AG08395 (cell line): ENCODE data around the gene TULP1.

Source experiments
- DNase-seq: peaks from one replicate; pipeline ENCODE4 v3.0.0; 2012; ENCODE audit warnings: mixed read lengths, low spot score

The TULP1 gene

DNA sequence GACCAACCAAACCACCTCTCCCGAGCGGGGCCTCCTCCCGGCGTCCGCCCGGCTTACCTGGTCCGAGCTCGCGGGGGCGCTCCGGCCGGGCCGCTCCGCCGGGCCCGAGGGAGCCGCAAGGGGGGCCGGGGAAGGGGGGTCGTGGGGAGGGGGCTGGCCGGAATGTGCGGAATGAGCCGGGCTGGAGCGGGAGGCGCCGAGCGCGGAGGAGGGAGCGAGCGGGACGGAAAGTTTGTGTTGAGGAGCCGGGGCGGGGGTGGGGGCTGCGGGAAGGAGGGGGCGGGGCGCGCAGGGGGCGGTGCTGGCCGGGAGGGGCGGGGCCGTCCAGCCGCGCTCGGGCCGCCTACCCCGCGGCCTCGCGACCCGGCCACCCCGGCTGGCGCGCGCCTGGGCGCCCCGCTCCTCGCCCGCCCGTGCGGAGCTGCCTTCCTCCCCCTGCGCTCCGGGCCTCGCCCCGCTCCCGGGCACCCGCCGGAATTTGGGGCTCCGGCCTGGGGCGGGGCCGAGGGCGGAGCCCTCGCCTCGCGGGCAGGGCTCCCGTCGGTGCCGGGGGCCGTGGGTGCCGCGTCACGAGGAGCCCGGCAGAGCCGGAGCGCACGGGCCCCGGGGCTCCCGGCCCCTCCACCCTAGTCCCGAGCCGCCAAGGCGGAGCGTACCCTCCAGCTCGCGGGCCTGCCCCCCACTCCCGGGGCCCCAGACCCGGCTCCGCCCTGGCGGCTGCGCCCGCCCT lies 15.7 kb downstream of the TULP1 start, which contains the start of gene TEAD3:
Gene TEAD3 (minus strand): TSS at position 239 of the 730 bp plus-strand sequence.
- peak; percentile 92 for DNase-seq

DNA sequence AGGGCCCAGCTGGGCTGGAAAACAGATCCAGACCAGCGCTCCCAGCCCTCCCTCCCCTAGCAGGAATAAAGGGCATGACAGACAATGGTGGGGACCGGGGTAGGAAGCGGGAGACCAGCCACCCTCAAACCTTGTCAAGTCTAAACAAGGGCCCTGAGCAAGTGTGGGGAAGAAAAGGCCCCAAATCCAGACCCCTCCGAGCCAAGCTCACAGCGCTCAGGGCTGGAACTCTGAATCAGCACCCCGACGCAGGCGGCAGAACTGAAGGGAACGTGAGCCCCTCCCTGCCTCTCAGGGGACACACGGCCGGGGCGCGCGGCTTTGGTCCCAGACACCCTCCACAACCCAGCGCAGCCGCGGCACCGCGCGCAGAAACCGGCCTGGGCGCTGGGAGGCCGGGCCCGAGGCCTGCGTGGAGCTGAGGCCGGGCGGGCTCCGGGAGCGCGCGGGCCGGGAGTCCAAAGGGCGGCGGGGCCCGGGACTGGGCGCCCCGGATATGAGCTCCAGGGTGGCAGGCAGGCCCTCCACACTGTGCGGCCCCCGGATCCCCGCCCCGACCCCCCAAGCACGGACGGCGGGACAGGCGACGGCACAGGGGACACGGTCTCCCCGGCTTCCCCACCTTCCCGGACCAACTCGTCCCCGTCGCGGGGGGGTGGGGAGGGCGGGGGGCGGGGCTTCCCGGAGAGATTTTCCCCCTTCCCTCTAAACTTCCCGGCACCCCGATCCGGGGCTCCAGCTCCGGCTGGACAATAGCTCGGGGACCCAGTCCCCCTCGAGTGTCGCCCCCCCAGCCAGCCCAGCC lies 16.5 kb downstream of the TULP1 start:
- peak; percentile 67 for DNase-seq

DNA sequence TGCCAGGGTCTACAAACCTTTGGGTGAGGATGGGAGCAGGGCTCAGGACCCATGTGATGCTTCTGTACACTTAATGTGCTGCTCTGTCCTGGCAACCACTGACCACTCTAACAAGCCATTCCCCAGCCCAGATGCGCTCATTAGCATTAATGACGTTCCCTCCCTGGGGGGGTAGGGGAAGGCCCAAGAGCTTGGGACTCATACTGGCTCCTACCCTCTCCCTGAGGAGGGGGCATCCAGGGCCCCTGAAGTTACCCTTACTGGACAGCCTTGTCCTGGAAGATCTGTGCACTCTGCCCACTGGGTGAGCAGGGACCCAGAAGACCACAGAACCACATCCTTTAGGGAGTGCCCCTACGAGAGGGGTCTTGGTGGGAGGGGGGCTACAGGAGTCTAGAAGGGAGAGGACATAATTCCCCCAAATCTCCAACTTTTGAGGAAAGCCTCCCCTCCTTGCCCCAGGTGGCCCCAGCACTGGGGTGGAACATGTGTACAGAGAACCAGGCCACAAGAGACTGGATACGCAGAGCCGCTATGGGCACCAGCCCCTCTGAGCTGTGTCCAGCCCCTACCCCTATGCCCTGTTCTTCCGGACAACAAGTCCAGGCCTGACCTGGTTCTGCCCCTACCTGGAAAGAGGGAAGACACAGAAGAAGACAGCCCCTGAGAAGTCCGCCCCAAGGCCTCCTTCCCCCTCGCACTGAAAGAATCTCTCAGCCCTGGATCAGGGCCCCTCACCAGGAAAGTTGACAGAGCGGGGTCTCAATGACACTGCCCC lies 17.2 kb downstream of the TULP1 start:
- no peak for DNase-seq

DNA sequence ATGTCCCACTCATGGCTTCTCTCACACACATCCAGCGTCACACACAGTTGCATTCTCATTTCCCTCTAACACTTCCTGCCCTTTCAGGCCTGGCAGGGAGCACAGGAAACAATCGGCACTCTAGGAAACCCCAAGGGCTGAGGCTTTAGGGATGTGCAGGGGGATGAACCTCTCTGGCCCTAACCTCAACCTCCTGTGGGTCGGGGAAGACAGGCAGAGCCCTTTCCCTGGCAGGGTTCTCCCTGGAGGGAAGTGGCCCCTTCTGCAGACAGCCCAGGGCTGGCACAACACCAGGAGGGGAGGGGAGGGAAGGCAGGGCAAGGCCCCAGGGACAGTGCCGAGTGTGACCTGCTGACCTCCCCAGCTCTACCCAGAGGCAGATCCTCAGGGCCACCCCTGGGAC lies 18.5 kb downstream of the TULP1 start:
- peak; percentile 48 for DNase-seq

DNA sequence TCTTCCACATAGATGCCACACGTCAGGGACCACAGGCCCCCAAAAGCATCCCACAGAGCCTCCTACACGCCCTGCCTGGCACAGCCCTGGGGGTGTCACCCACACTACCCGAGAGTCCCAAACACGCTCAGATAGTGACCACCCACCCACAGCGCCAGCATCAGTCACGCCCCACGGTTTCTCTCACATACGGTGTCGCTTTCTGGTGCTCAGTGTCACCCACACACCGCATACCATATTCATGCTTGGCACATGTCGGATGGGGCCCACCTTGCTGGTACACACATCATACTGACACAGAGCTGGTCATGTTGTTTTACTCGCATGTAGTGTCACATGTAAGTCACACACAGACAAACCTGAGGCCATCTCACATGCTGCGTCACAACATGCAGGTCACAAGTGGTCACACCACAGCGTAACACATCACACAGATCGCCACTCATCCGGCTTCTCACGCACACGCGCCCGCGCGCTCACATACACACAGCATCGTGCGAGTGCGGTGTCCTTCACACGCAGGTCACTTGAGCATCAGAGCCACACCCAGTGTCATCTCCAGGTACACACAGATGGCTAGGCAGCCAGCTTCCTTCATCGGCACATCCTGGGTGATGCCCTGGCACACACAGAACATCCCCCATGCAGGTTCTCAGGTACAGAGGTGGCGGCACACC lies 19.3 kb downstream of the TULP1 start:
- no peak for DNase-seq

DNA sequence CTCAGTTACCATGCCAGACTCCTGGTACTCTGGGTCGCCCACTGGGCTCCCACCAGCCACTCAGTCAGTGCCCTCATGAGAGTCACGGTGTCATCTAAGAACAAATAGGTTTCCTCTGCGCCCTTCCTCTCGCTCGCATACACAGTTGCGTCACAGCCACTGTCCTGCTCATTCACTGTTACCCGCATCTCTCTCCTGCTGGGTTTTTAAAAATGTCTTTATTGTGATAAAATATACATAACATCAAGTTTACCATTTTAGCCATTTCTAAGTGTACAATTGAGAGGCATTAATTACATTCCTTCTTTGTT lies 19.8 kb downstream of the TULP1 start:
- DNase-seq: no peak

DNA sequence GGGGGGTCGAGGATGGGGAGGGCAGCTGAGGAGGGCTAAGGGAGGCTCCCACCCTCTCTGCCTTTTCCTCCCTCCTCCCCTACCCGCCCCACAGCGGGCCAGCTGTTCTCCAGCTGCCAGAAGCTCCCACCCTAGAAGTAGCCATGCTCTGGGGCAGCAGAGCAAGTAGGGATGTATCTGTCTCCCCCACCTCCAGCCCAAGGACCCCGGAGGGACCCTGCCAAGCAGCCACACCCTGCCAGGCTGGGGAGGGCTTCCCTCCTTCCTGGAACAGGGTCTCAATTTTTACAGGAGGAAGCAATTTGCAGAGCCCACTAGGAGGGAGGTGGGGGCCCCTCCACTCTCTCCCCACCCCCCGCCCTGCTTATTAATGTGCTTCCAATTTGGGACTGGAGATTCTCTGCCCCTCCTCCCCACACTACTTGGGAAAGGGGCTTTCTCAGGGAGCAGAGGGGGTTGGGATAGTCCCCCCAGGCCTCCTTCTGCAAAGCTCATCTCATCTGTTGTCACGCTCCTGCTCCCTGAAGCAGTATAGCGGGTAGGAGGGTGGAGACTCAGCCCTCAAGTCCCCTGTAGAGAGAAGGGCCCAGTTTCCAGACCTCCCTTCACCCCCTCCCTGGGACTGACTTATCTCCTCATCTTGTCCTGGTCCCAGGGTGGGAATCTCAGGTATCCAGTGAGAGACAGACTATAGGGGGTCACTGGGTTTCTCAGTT lies 20.3 kb downstream of the TULP1 start:
- no peak for DNase-seq

DNA sequence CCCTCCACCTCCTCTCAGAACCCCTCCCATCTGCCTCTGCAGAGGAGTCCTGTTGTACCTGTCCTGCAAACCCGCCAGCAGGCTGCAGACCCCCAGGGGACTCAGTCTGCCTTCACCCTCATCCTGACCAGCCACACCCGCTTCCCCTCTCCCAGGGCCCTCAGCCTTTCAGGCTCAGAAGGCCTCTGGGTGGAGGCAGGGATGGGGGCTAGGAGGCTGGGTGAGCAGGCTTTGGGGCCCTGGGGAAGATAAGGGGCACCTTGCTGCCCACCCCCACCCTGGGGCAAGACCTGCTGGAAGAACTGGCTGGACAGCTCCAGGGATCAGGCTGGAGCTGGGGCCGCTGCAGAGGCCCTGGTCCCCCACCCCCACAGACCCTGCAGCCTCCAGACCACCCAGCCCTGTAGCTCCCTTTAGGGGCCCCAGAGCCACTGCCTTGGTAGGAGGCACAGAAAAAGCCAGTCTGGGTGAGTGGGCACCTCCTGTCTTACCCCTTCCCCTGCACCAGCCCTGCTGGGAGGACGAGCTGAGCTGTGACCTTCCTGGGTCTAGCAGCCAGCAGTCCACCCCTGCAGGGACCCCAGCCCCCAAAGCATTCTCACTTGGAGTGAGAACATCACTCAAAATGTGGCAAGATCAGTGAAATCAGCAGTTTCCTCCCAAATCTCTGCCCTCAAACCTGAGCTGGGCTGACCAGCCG lies 21.0 kb downstream of the TULP1 start:
- DNase-seq: no peak

DNA sequence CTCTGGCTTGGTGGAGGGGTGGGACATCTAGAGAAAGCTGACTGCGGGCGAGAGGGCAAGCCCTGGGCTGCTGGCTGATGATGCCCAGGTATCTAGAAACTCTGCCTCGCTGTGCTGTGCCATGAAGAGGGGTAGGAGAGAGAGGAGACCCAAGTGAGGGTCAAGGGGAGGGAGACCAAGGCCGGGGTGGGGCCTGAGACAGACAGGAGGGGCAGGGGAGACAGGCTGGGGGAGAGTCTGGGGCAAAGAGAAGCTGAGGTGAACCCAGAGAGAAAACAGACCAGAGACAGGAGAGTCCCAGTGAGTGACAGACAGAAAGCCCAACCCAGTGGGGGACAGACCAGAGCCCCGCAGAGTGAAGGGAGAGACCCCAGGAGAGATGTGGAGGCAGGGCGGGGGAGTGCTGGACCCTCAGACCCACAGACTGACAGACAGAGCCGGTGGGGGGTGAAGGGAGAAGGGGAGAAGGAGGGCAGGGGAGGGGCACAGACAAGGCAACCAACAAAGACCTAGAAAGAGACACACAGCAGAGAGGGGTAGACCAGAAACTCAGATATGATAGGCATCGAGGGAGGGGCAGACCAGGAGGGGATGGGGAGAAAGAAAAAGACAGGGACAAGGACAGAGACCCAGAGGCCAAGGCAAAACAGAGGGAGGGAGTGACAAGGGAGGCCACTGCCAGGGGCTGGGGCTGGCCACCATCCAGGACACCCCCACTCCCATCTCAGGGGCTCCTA lies 21.7 kb downstream of the TULP1 start:
- no peak for DNase-seq

DNA sequence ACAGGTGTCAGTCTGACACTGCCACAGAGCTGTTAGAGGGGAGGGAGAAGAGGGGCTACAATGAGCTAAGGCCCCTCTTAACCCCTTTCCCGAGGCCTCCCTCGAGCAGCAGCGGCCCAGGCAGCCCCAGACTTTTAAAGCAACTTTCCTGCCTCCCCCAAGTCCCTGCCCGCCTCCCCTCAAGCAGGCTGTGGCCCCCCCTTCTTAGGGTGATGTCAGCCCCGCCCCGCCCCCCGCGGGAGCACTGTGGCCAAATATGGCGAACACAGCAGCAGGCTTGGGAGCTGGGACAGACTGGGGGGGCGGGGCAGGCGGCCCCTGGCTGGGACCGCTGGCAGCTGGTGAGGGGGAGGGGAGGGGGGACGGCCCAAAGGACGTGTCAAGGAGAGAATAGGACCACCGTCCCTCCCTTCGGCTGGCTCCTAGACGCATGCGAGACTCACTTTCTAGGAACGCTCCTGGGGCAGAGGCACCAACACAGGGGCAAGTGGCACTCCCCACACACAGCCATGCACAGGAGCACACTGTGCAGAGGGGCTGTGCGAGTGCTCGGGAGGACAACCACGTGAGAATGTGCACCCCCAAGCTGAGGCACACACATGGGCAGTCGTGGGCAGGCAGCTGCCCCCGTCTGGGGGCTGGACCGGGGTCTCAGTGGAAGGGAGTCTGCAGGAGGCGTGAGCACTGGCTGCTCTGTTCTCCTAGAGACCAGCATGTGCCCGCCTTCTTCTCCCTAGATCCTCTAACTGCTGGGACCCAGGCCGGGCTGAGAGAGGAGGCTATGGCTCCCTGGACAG lies 22.5 kb downstream of the TULP1 start:
- DNase-seq: peak; percentile 85

DNA sequence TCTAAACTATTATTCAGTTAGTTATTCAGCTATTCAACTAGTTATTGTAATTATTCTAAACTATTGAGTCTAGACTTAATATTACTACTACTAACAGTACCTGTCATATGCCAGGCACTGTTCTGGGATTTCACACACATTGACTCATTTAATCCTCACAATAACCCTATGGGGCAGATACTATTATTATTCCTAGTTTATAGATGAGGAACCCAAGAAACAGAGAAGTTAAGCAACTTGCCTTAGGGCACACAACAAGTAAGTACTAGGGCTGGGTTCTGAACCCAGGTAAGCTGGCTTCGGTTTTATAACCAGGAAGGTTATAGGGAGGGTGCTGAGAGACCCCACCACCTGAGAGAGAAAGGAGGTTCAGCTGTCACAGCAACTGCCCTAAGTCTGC lies 23.6 kb downstream of the TULP1 start:
- no peak for DNase-seq

DNA sequence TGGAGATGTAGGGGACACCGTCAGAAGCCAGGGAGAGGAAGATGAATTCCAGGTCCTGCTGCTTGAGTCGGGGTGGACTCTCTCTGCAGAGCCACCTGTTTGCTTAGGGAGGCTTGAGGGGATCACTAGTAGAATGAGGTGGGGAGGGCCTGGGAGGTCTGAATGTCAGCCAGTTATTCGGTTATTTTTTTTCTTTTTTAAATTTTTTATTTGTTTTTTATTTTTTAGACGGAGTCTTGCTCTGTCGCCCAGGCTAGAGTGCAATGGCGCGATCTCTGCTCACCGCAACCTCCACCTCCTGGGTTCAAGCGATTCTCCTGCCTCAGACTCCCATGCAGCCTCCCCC lies 24.2 kb downstream of the TULP1 start:
- DNase-seq: no peak

DNA sequence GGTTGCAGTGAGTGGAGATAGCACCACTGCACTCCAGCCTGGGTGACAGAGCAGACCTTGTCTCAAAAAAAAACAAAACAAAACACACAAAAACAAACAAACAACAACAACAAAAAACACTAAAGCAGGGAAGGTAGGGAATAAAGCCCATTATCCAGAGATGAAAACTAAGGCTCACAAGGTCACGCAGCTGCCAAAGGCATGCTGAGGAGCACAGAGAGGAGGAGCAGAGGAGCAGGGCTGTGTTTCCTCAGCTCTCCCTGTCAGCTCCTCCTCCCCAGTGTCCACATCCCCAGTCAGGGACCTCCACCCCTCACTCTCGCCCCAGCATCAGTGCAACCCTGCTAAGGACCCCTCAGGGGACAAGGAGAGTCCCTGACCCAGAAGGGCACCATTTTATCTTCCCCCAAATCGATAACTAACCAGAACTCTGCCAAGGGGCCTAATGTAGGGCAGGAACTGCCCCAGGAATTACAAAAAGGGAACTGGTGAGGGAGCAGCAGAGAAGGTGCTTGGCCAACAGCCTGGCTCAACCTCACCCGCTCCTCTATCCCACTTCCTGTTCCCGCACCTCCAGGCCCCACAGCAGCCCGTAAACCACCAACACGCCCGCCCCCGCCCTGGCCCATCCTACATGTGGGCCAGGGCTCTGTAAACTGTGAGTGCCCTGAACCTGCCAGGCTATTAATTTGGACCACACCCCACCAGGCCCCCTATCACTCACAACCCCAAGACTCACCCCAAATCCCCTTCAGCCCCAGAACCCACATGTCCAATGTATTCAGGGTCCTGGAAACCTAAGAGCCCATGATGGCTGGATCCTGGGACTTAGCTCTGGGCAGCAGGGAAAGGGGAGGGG lies 24.8 kb downstream of the TULP1 start:
- peak; percentile 53 for DNase-seq

DNA sequence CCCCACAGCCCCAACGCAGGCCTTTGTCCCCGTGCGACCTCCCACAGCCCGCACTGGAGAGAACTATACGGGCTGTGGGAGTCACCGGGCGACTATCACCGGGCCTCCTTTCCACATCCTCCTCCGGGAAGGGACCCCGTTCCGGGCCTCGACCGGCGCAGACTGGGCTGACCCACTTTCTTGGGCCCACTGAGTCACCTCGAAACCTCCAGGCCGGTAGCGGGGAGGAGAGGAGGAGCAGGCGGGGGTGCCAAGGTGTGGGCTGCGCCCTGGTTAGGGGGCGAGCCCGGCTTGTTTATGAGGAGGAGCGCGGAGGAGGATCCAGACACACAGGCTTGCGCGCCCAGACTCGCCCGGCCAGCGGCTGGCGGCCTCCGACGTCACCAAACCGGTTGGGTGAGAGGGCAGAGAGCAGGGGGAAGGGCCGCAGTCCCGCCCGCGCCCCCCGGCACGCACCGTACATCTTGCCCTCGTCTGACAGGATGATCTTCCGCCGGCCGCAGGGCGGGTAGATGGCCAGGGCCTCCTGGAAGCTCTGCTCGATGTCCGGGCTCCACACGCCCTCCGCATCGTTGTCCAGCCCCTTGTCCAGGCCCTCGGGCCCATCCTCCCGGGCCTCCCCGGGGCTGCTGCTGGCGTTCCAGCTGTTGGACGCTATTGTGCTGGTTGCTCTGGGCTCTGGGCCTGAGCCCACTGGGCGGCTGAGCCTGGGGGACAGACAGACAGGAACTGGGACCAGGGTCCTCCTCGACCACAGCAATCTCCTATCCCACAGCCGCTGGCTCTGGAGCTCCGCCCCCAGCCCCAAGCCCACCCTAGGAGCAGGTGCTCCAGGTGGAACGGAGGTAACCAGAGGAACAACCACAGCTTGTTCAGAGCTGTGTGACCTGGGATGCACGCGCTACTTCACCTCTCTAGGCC lies 26.4 kb downstream of the TULP1 start:
- no peak for DNase-seq

DNA sequence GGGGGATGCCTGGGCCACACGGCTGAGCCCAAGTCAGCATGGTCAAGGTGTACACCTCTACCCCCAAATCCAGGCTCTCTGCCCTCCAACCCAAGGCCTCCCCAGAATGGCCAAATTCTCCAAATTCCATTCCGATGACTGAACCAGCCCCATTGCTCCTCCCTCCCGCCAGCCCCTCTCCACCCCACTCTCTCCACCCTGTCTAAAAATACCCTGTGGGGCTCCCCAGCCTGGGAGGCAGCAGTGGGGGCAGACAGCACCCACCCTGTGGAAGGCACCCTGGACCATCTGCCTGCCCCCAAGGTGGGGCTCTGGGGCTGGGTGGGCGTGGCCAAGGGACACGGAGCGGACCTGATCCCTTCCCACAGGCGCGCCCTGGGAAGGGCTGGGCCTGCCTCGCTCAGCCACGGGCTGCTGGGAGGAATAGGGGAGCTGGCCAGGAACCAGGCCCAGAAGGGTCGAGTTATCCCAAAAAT lies 27.3 kb downstream of the TULP1 start:
- DNase-seq: peak; percentile 79

DNA sequence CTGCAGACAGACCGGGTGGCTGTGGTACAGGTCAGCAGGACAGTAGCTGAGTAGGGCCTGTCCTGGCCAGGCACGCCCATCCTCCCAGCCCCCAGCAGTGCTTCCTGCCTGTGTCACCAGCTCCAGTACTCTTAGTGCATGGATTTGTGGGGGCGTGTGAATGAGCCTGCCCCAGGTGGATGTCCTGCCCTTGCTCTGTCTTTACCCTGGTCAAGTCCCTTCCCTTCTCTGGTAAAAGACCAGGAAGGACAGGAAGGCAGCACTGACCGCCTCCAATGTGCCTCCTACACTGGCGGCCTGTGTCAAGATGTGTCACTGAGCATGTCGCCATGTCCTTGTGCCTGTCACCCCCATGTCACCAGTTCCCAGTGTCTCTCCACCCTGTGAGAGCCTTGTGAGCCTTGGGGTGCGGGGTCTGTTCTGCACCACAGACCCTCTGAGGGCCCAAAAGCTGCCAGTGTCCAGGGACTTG lies 27.7 kb downstream of the TULP1 start:
- DNase-seq: peak; percentile 40
